Heart right ventricle (tissue), 16 donors: Measurements from ENCODE around the gene CLCNKA. TPM values are rescaled to one million over a fixed set of nuclear protein-coding genes. Genes with fewer than 3 reads are reported as not detected.
A peak's percentile ranks its signal among the peaks of the same experiment; 100 is the strongest.

Source experiments
- ATAC-seq, 8 donors: fragments of 200-7000 bp; cut with Tn5 transposase; one replicate each; pipeline ENCODE4 v1.9.1; 2020; ENCODE audit warnings: mild to moderate bottlenecking in 8 of 8, moderate library complexity in 8 of 8, moderate number of reproducible peaks in 1 of 8
- DNase-seq, 2 donors: peaks; one replicate each; pipeline ENCODE4 v3.0.0-alpha.2; 2020
- H3K27ac ChIP-seq, 10 donors: fragments of 200-600 bp; sonication (generic) in 2 of 10; one replicate each; pipeline versions ENCODE4 v1.5.0 to v1.8.0; 2020 to 2022; ENCODE audit warnings: mild to moderate bottlenecking in 3 of 10
- H3K27me3 ChIP-seq, 7 donors: fragments of 200-600 bp; one replicate each; pipeline ENCODE4 v1.8.0; 2021 to 2022; ENCODE audit warnings: mild to moderate bottlenecking in 2 of 7
- H3K36me3 ChIP-seq, 9 donors: fragments of 200-600 bp; sonication (generic) in 1 of 9; one replicate each; pipeline versions ENCODE4 v1.5.0 to v1.8.0; 2020 to 2022; ENCODE audit warnings: mild to moderate bottlenecking in 2 of 9
- H3K4me1 ChIP-seq, 9 donors: fragments of 200-600 bp; sonication (generic) in 1 of 9; one replicate each; pipeline versions ENCODE4 v1.5.0 to v1.8.0; 2020 to 2022; ENCODE audit warnings: mild to moderate bottlenecking in 4 of 9
- H3K4me3 ChIP-seq, 10 donors: fragments of 200-600 bp; sonication (generic) in 2 of 10; one replicate each; pipeline versions ENCODE4 v1.5.0 to v1.8.0; 2020 to 2022; ENCODE audit warnings: mild to moderate bottlenecking in 7 of 10, moderate library complexity in 2 of 10
- H3K9me3 ChIP-seq, 11 donors: fragments of 200-600 bp in 10 of 11; sonication (generic) in 2 of 11; one replicate each; pipeline versions ENCODE4 v1.5.0 to v1.8.0; 2013 to 2022; ENCODE audit warnings: mild to moderate bottlenecking in 2 of 11, control low read depth in 1 of 11, moderate library complexity in 1 of 11
- WGBS, 2 donors: extraction: QIAGEN DNeasy Blood & Tissue Kit; methylation state at CpG; one replicate each; pipeline ENCODE4 v1.1.7; 2013; ENCODE audit warnings: inconsistent platforms in 1 of 2; 5-methylcytosine and 5-hydroxymethylcytosine counted together
- intact Hi-C, 10 donors: fragments of 100-400 bp; cut with DNase I; formaldehyde crosslinking; loops; one replicate each; pipeline versions ENCODE4 v1.11.1 to v1.14.2; 2022
- long read RNA-seq, 3 donors: library from polyadenylated mRNA; unstranded; transcript quantifications; one replicate each; pipeline ENCODE4 v2.0.0, GENCODE V29; 2020 to 2021
- polyA plus RNA-seq, 2 donors: library from polyadenylated mRNA; stranded (reverse); fragments of 200-250 nt; gene quantifications; one replicate each; pipeline ENCODE4 v1.2.3, GENCODE V29; 2013
- total RNA-seq, 10 donors: library from RNA; stranded (reverse); fragmentation: NEBNext Ultra II Directional in 3 of 10; extraction: Animal tissue kit (Norgen Biotek cat#: 25700) in 3 of 10; gene quantifications; one replicate each; pipeline versions ENCODE4 v1.2.1 to v1.2.4, GENCODE V29; 2021 to 2023
- TF ChIP-seq, protein P1 (sequence below), 9 donors: fragments of 200-600 bp; sonication (generic) in 2 of 9; IDR thresholded peaks; one replicate each; pipeline versions ENCODE4 v1.5.0 to v1.8.0; 2021 to 2022; ENCODE audit warnings: antibody characterized with exemption in 9 of 9, mild to moderate bottlenecking in 5 of 9, moderate library complexity in 1 of 9
- donor health status: Arrhythmogenic right ventricular cardiomyopathy.
- donor health status: ischemic (EF 13 %, LVEDD 7.1; RV severe dilation, severe dysfunction).
- donor health status: healthy with polysubstance abuse.
- donor health status: DM: no; HTN: yes; CAD: no.
- donor health status: DM: no; HTN: no; CAD: no.
- donor health status: ischemic (EF 25% LVEDD 6.9; RV normal size, moderate dysfunction).
- donor health status: ischemic (EF 25% LVEDD 5.7; RV mildly dilated, moderate dysfunction).
- donor health status: healthy.
- donor health status: DM: yes; HTN: yes; CAD: no.
- donor health status: Ischemic cardiomyopathy.
- donor health status: ischemic (EF 35%, LVEDD 5.7; RV mildly dilated, moderate dysfunction).
- donor health status: nonischemic (EF 11% LVEDD 7.7; RV severe dilation, severe dysfunction).
- donor health status: DM: yes; HTN: yes; CAD: no.
- donor health status: PGD.
- donor health status: ischemic (EF 29% LVEDD 5.4; RV normal size, mild dysfunction).
- donor health status: nonischemic (EF 23%, LVEDD 6.1; RV moderate dilation, normal function).

CLCNKA gene
- total RNA-seq (1 to 10 TPM in 1 of 10 donors, under 1 TPM in 8, not detected in 1; 0.19 to 1.0 (median 0.33) TPM), polyA plus RNA-seq (under 1 TPM; 0.52 to 0.73 TPM)
- long read RNA-seq, donor 1 = 0 reads
- long read RNA-seq, donor 2 = 0 reads
- long read RNA-seq, donor 3, partial matches to known transcripts = 0 of 1 reads
- long read RNA-seq, donor 3, other reads (novel, unspliced or antisense) = 1 of 1 reads

DNA sequence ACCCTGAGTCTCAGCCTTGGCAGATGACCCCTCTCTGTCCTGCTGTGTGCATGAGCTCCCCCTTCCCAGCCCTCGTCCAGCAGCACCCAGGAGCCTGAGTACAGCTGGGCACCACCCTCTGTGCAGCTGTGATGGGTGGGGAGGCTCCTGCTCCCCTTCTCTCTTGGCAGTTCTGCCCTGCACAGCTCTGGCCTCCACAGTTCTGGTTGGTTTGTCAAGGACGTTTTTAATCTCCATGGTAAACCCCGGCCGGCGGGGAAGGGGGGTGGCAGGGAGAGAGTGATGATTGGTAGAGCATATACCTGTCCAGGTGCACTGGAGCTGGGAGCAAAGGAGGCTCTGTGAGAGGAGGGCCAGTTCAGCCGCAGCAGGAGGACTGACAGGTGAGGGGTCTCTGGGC, at the start of gene CLCNKA:
CLCNKA (plus strand) TSS at position 356 of the 400 bp plus-strand sequence. CDS start 584 bp downstream, outside the sequence.
- peak within 1 kb of the TSS in 6 of 10 donors; percentile 30 to 99 (median 76) for H3K27ac ChIP-seq
- TF ChIP-seq, protein P1, sequence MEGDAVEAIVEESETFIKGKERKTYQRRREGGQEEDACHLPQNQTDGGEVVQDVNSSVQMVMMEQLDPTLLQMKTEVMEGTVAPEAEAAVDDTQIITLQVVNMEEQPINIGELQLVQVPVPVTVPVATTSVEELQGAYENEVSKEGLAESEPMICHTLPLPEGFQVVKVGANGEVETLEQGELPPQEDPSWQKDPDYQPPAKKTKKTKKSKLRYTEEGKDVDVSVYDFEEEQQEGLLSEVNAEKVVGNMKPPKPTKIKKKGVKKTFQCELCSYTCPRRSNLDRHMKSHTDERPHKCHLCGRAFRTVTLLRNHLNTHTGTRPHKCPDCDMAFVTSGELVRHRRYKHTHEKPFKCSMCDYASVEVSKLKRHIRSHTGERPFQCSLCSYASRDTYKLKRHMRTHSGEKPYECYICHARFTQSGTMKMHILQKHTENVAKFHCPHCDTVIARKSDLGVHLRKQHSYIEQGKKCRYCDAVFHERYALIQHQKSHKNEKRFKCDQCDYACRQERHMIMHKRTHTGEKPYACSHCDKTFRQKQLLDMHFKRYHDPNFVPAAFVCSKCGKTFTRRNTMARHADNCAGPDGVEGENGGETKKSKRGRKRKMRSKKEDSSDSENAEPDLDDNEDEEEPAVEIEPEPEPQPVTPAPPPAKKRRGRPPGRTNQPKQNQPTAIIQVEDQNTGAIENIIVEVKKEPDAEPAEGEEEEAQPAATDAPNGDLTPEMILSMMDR (IDR thresholded peaks at IDR 0.05) = no peak
- ATAC-seq = no peak
- H3K4me1 ChIP-seq = peaks cover 7 to 50% (median 26%) of the 10 kb centered on the region in 9 donors
- no peak within 1 kb of the TSS for H3K4me3 ChIP-seq
- H3K27me3 ChIP-seq = peaks cover 0 to 9% (median 0%) of the 10 kb centered on the region in 7 donors
- DNase-seq = no peak
- WGBS, 2 donors = 47 to 53% methylated on average over 6 of the region's 6 CpGs
- peaks cover 0 to 6% (median 0%) of the 10 kb centered on the region in 9 donors for H3K36me3 ChIP-seq
- intact Hi-C loops = no loop called here
- H3K9me3 ChIP-seq = no peaks in the 10 kb centered on the region

DNA sequence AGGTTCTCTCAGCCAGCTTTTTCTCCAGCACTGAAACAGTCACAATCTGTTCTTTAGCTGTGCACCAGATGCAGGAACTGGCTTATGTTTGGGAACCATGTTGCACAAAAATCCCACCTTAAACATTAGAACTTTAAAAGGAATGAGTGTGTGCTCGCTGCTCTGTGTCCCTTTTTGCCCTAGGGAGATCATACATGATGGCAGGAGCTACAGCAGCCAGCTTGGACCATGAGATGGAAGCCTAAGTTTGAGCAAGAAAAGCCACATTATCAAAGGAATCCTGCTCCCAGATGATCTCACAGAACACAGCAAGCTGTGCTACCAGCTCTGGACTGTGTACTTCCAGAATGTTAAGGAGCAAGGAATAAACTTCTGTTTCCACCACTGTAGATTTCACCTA, 49.4 kb upstream of the CLCNKA start:
- Histone ChIP-seq H3K4me3 (no peak overlapping the region), H3K27me3 (no peaks in the 10 kb centered on the region), H3K9me3 (peaks cover 0 to 5% (median 0%) of the 10 kb centered on the region in 11 donors), H3K27ac (no peak overlapping the region), H3K4me1 (peaks cover 0 to 29% (median 16%) of the 10 kb centered on the region in 9 donors), H3K36me3 (peaks cover 0 to 49% (median 24%) of the 10 kb centered on the region in 9 donors)
- intact Hi-C loops = no loop called here
- ATAC-seq (no peak), DNase-seq (no peak)
- TF ChIP-seq, protein P1 (IDR thresholded peaks at IDR 0.05) = no peak
- WGBS, 2 donors = 97 to 100% methylated on average over 1 of the region's 1 CpG

DNA sequence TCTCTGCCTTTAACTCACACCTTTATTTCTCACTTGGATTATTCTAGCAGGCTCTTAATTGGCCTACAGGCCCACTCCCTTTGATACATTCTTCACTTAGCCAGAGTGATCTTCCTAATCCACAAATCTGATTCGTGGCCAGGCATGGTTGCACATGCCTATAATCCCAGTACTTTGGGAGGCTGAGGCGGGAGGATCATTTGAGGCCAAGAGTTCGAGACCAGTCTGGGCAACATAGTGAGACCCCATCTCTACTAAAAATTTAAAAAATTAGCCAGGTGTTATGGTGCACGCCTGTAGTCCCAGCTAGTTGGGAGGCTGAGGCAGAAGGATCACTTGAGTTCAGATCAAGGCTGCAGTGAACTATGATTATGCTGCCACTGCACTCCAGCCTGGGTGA, 48.1 kb upstream of the CLCNKA start:
- Histone ChIP-seq H3K36me3 (peaks cover 0 to 41% (median 21%) of the 10 kb centered on the region in 9 donors), H3K27ac (no peak overlapping the region), H3K4me1 (peaks cover 0 to 25% (median 15%) of the 10 kb centered on the region in 9 donors), H3K9me3 (peaks cover 0 to 5% (median 0%) of the 10 kb centered on the region in 11 donors), H3K27me3 (no peaks in the 10 kb centered on the region), H3K4me3 (no peak overlapping the region)
- TF ChIP-seq, protein P1 (IDR thresholded peaks at IDR 0.05) = no peak
- intact Hi-C loops = no loop called here
- 92 to 93% methylated on average over 4 of the region's 4 CpGs for WGBS, 2 donors
- DNase-seq (no peak), ATAC-seq (no peak)

DNA sequence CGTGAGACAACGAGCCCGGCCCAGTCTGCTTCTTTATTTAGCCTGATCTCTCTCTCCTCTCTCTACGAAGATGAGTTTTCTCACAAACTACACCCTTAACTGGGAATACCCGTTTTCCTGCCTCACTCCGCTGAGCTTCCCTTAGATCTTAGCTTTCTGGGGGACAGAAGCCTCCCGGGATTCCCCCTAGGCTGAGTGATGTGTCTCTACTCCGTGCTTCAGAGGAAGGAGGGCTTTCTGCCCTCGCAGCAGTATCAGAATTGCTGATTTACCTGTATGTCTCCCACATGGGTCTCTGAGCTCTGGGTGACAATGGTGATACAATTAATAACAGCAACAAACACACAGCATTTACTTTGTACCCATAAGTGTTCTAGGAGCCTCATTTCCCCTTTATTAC, 47.0 kb upstream of the CLCNKA start:
- Histone ChIP-seq H3K9me3 (peaks cover 0 to 5% (median 0%) of the 10 kb centered on the region in 11 donors), H3K4me1 (peaks cover 0 to 25% (median 15%) of the 10 kb centered on the region in 9 donors), H3K27me3 (no peaks in the 10 kb centered on the region), H3K36me3 (peaks cover 0 to 31% (median 14%) of the 10 kb centered on the region in 9 donors), H3K27ac (peak overlapping the region in 4 of 10 donors; percentile 80 to 93 (median 86)), H3K4me3 (peak overlapping the region; percentile 60 to 100 (median 79))
- TF ChIP-seq, protein P1 (IDR thresholded peaks at IDR 0.05) = no peak
- WGBS, 2 donors = 39% methylated on average over 9 of the region's 9 CpGs
- intact Hi-C loops = no loop called here
- DNase-seq (no peak), ATAC-seq (no peak)
